ENCODE data around the gene PNMA6E.

DNA sequence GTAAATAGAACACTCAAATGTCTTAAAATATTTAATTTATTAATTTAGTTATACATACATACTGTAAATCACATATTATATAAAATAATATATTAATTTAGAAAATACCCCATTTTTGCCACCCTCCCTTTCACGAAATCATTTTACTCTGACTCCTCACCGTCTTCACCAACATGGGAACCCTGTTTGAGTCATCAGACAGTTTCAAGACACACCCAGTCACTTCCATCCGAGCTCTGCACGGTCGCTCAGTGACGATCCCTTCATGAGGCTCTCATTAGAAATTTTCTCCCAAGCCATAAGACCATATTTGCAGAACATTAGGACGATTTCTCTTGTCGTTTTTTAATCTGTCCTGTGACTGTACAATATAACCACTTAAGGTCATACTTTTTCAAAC is 52.7 kb downstream of the PNMA6E start:
- TF ChIP-seq POLR2AphosphoS5 (IDR thresholded peaks at IDR 0.05): no peak
- TF ChIP-seq, protein P1, sequence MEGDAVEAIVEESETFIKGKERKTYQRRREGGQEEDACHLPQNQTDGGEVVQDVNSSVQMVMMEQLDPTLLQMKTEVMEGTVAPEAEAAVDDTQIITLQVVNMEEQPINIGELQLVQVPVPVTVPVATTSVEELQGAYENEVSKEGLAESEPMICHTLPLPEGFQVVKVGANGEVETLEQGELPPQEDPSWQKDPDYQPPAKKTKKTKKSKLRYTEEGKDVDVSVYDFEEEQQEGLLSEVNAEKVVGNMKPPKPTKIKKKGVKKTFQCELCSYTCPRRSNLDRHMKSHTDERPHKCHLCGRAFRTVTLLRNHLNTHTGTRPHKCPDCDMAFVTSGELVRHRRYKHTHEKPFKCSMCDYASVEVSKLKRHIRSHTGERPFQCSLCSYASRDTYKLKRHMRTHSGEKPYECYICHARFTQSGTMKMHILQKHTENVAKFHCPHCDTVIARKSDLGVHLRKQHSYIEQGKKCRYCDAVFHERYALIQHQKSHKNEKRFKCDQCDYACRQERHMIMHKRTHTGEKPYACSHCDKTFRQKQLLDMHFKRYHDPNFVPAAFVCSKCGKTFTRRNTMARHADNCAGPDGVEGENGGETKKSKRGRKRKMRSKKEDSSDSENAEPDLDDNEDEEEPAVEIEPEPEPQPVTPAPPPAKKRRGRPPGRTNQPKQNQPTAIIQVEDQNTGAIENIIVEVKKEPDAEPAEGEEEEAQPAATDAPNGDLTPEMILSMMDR (IDR thresholded peaks at IDR 0.05): no peak
